22Rv1 (cell line): ENCODE data around the gene IMMP2L.

Experiments
- ZFX ChIP-seq: fragments of 450-650 bp; IDR thresholded peaks from 2 replicates; pipeline ENCODE4 v1.6.1; 2017; ENCODE audit warnings: antibody characterized with exemption, borderline replicate concordance
- TF ChIP-seq, protein P1 (sequence below): fragments of 450-650 bp; IDR thresholded peaks from 2 replicates; pipeline ENCODE4 v1.5.1; 2017; ENCODE audit warnings: mild to moderate bottlenecking

DNA sequence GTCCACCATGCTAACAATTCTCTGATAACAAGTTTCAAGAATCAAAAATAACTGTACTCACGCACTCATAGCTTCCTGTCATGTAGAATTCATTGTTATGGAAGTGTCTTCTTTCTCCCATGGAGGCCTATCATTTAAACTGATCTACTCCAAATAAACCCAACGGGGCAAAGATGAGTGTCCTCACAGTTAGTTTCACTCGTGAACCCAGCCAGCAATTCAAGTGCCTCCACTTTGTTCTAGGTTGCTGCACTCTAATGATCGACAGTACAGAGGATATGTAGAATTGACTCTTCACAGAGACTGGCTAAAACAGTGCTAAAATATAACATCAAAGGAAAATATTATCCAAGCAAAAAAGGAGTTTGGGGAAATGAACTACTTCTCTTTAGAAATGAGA lies 360.0 kb downstream of the IMMP2L start:
- TF ChIP-seq, protein P1, sequence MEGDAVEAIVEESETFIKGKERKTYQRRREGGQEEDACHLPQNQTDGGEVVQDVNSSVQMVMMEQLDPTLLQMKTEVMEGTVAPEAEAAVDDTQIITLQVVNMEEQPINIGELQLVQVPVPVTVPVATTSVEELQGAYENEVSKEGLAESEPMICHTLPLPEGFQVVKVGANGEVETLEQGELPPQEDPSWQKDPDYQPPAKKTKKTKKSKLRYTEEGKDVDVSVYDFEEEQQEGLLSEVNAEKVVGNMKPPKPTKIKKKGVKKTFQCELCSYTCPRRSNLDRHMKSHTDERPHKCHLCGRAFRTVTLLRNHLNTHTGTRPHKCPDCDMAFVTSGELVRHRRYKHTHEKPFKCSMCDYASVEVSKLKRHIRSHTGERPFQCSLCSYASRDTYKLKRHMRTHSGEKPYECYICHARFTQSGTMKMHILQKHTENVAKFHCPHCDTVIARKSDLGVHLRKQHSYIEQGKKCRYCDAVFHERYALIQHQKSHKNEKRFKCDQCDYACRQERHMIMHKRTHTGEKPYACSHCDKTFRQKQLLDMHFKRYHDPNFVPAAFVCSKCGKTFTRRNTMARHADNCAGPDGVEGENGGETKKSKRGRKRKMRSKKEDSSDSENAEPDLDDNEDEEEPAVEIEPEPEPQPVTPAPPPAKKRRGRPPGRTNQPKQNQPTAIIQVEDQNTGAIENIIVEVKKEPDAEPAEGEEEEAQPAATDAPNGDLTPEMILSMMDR = no peak
- TF ChIP-seq ZFX = no peak
